Measurements from ENCODE around the gene EHBP1. TPM values are rescaled to one million over a fixed set of nuclear protein-coding genes. Genes with fewer than 3 reads are reported as not detected.

EHBP1 gene
- total RNA-seq, 1 donor from 2014 or later, result 67.4 TPM

DNA sequence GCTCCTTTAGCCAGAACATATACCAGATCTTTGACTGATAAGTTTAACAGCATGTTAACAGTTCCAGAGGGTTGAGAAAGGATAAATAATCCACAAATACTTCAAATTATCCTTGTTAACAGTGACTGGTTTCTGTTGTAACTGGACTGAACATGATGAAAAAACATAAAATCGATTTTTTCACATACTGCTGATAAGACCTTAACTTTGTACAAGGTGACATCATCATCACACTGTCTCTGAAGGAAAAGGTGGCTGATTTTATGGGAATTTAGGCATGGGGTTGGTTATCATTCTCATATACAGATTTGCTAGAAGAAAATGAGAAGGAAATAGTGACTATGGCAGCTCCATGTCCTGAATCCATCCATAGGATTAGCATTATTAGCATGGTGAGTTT is 381.2 kb downstream of the EHBP1 start:
- DNase-seq (ENCODE audit: low spot score in 2 of 2, unreplicated experiment in 2 of 2), result no peak
- Mint-ChIP-seq H3K36me3 (no peaks in the 10 kb centered on the region), H3K27me3 (ENCODE audit: low read depth) (no peaks in the 10 kb centered on the region), H3K4me3 (no peak overlapping the region), H3K27ac (no peak overlapping the region), H3K4me1 (no peaks in the 10 kb centered on the region), H3K9me3 (peaks cover 20% of the 10 kb centered on the region)
- TF ChIP-seq, protein P1, sequence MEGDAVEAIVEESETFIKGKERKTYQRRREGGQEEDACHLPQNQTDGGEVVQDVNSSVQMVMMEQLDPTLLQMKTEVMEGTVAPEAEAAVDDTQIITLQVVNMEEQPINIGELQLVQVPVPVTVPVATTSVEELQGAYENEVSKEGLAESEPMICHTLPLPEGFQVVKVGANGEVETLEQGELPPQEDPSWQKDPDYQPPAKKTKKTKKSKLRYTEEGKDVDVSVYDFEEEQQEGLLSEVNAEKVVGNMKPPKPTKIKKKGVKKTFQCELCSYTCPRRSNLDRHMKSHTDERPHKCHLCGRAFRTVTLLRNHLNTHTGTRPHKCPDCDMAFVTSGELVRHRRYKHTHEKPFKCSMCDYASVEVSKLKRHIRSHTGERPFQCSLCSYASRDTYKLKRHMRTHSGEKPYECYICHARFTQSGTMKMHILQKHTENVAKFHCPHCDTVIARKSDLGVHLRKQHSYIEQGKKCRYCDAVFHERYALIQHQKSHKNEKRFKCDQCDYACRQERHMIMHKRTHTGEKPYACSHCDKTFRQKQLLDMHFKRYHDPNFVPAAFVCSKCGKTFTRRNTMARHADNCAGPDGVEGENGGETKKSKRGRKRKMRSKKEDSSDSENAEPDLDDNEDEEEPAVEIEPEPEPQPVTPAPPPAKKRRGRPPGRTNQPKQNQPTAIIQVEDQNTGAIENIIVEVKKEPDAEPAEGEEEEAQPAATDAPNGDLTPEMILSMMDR (IDR thresholded peaks at IDR 0.05; ENCODE audit: unreplicated experiment), result no peak

DNA sequence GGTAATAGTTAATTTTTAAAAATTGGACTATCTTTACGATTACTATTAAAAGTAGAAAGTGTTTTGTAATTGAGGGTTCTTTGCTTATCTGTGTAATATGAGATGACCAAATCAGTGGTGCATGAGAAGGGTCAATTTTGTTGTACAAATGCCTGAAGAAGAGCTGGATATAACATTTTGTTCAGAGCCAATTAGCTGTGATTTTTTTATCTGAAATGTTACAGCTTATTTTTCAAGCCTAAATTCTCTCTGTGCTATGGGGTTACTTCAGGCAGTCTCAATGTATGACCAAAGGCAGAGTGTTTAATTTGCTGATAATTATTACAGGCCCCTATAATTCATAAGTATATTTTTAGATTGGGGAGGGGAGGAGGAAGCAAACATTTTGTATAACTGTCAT is 386.9 kb downstream of the EHBP1 start:
- peaks cover 8% of the 10 kb centered on the region for H3K9me3 Mint-ChIP-seq
- DNase-seq (ENCODE audit: low spot score in 2 of 2, unreplicated experiment in 2 of 2), result no peak
- no peaks in the 10 kb centered on the region for H3K27me3 Mint-ChIP-seq (ENCODE audit: low read depth)
- H3K36me3 Mint-ChIP-seq, result no peaks in the 10 kb centered on the region
- H3K4me1 Mint-ChIP-seq, result peaks cover 7% of the 10 kb centered on the region
- no peak overlapping the region for H3K27ac Mint-ChIP-seq
- TF ChIP-seq, protein P1 (IDR thresholded peaks at IDR 0.05; ENCODE audit: unreplicated experiment), result no peak
- no peak overlapping the region for H3K4me3 Mint-ChIP-seq

DNA sequence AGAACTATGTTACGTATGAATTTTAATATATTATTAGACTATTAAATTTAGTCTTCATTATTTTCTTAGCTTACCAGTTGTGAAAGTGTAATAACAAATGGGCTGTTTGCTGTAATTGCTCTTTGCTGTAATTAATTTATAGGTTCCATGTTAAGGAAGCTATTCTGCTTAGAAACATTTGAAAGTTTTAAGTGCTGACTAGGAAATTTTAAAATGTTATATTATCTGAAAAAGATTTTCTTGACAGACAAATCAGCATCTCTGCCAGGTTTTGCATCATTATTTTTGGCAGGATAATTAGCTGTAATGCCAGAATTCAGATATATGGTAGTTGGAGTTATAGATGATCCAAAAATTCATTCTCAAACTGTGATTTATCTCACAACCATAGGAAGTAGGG is 387.3 kb downstream of the EHBP1 start:
- Mint-ChIP-seq H3K4me3 (no peak overlapping the region), H3K4me1 (peaks cover 7% of the 10 kb centered on the region), H3K27ac (no peak overlapping the region), H3K9me3 (peaks cover 8% of the 10 kb centered on the region), H3K36me3 (no peaks in the 10 kb centered on the region), H3K27me3 (ENCODE audit: low read depth) (no peaks in the 10 kb centered on the region)
- TF ChIP-seq, protein P1 (IDR thresholded peaks at IDR 0.05; ENCODE audit: unreplicated experiment), result no peak
- no peak for DNase-seq (ENCODE audit: low spot score in 2 of 2, unreplicated experiment in 2 of 2)

DNA sequence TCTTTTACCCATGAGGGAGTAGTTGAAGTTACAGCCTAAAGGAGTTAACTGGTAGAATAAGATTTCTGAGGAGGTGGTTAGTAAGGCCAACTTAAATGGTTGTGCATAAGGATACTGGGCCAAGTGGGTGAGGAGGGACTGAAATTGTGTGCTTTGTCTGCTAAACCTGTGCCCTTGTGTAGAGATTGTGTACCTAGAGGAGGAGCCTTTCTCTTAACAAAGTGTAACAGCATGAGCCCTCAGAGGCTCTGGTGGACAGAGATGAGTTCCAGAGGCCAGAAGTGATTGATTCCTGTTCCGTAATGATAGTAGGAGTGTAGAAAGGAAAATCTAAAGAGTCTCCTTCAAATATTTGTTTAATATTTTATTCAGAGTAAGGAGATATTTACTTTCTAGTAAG is 388.0 kb downstream of the EHBP1 start:
- TF ChIP-seq, protein P1 (IDR thresholded peaks at IDR 0.05; ENCODE audit: unreplicated experiment), result no peak
- Mint-ChIP-seq H3K4me1 (peaks cover 7% of the 10 kb centered on the region), H3K27me3 (ENCODE audit: low read depth) (no peaks in the 10 kb centered on the region), H3K36me3 (no peaks in the 10 kb centered on the region), H3K4me3 (no peak overlapping the region), H3K9me3 (peaks cover 8% of the 10 kb centered on the region), H3K27ac (no peak overlapping the region)
- DNase-seq (ENCODE audit: low spot score in 2 of 2, unreplicated experiment in 2 of 2), result no peak

Other genes starting within 250 kb of the EHBP1 start
- 4.1 to 4.7 TPM (median 4.2 TPM) in 3 replicates for gene TMEM17, start 199.5 kb upstream of the EHBP1 start, total RNA-seq